ENCODE results near the gene BPTF.

The BPTF gene, protein sequence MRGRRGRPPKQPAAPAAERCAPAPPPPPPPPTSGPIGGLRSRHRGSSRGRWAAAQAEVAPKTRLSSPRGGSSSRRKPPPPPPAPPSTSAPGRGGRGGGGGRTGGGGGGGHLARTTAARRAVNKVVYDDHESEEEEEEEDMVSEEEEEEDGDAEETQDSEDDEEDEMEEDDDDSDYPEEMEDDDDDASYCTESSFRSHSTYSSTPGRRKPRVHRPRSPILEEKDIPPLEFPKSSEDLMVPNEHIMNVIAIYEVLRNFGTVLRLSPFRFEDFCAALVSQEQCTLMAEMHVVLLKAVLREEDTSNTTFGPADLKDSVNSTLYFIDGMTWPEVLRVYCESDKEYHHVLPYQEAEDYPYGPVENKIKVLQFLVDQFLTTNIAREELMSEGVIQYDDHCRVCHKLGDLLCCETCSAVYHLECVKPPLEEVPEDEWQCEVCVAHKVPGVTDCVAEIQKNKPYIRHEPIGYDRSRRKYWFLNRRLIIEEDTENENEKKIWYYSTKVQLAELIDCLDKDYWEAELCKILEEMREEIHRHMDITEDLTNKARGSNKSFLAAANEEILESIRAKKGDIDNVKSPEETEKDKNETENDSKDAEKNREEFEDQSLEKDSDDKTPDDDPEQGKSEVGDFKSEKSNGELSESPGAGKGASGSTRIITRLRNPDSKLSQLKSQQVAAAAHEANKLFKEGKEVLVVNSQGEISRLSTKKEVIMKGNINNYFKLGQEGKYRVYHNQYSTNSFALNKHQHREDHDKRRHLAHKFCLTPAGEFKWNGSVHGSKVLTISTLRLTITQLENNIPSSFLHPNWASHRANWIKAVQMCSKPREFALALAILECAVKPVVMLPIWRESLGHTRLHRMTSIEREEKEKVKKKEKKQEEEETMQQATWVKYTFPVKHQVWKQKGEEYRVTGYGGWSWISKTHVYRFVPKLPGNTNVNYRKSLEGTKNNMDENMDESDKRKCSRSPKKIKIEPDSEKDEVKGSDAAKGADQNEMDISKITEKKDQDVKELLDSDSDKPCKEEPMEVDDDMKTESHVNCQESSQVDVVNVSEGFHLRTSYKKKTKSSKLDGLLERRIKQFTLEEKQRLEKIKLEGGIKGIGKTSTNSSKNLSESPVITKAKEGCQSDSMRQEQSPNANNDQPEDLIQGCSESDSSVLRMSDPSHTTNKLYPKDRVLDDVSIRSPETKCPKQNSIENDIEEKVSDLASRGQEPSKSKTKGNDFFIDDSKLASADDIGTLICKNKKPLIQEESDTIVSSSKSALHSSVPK (N-terminal part only)

DNA sequence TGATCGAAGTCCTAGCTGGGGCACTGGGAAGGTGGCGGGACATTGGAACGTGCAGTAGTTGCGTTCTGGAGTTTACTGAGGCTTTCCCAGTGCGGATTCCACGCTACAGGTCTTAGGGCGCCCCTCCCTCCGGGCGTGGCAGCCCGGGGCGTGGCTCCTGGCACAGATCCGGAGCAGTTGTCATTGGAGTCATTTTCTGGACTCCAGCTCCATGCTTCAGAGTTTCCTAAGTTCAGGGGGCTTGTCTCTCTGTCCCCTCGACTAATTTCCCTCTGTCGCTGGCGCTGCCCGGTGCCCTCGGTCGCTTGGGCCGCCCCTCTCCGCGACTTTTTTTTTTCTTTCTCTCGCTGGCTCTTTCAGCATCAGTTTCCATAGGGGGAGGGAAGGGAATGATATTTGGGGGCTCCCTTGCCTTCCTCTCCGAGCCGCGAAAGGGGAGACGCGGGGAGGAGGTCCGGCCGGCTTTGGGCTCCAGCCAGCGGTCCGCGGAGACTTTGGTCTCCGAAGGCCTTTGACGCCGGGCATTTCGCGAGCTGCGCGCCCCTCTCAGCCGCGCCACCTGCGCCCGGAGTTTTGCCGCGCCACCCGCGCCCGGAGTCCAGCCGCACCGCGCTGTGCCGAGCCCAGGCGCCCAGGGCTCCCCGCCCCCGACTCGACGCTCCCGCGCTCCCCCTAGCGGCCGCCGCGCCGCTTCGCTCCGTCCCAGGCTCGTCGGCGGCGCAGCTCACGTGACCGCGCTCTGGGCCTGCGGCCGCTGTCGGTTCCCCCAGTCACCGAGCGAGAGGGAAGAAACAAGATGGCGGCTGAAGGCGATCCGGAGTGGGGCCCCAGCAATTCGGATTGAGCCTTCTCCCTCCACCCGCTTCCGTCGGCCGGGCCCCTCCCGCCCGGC, at the start of gene BPTF:
TSS of gene BPTF (plus strand) at position 769 of the 892 bp plus-strand sequence. CDS start 222 bp downstream, outside the sequence.
- peak; percentile 90 for DNase-seq (ENCODE audit: low spot score)
- no peaks in the 10 kb centered on the region for H3K27me3 ChIP-seq (ENCODE audit: insufficient read depth, poor library complexity, severe bottlenecking)
- no peaks in the 10 kb centered on the region for H3K9me3 ChIP-seq (ENCODE audit: severe bottlenecking)
- H3K36me3 ChIP-seq (ENCODE audit: low read depth): peaks cover 15% of the 10 kb centered on the region
- H3K4me1 ChIP-seq (ENCODE audit: insufficient read depth, poor library complexity, severe bottlenecking): peaks cover 23% of the 10 kb centered on the region
- H3K4me3 ChIP-seq (ENCODE audit: severe bottlenecking): peak within 1 kb of the TSS; percentile 53
- peak; percentile 94 for TF ChIP-seq CTCF (IDR thresholded peaks at IDR 0.05; ENCODE audit: poor library complexity, severe bottlenecking)
- peak within 1 kb of the TSS; percentile 80 for H3K27ac ChIP-seq (ENCODE audit: poor library complexity, severe bottlenecking)
- ATAC-seq (ENCODE audit: low read depth): peak; percentile 89

DNA sequence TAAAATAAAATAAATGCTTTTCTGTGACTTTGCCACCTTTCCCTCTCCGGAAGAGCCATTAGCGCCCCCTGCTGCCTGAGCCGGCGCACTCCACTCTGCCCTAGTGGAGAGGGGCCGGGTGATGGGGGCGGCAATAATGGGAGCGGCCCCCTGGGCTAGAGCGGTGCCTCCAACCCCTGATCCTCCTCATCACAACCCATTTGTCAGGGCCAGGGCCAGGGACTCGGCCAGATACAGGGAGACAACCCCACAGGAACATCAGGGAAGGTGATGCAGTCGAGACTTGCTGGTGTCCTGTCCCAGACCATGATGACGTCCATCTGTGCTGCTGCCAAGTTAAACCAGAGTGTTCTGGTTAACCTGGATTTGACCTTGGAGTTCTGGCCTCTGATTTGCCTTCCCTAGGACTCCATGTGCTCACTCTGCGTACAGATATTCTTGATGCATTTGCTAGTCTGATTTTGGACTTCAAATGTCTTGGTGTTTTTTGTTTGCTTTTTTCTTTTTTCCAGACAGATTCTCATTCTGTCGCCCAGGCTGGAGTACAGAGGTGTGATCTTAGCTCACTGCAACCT, 46.1 kb upstream of the BPTF start:
- Histone ChIP-seq H3K4me1 (ENCODE audit: insufficient read depth, poor library complexity, severe bottlenecking) (no peaks in the 10 kb centered on the region), H3K27ac (ENCODE audit: poor library complexity, severe bottlenecking) (no peak overlapping the region)

GRCh38 chr17:67784364-67785121, 40.8 kb upstream of the BPTF start:
- Histone ChIP-seq H3K36me3 (ENCODE audit: low read depth) (no peaks in the 10 kb centered on the region), H3K9me3 (ENCODE audit: severe bottlenecking) (no peaks in the 10 kb centered on the region), H3K27ac (ENCODE audit: poor library complexity, severe bottlenecking) (no peak overlapping the region), H3K27me3 (ENCODE audit: insufficient read depth, poor library complexity, severe bottlenecking) (no peaks in the 10 kb centered on the region), H3K4me1 (ENCODE audit: insufficient read depth, poor library complexity, severe bottlenecking) (no peaks in the 10 kb centered on the region), H3K4me3 (ENCODE audit: severe bottlenecking) (no peak overlapping the region)
- DNase-seq (ENCODE audit: low spot score) (no peak), ATAC-seq (ENCODE audit: low read depth) (no peak)
- TF ChIP-seq CTCF (IDR thresholded peaks at IDR 0.05; ENCODE audit: poor library complexity, severe bottlenecking): no peak

More for the DNA sequence above, 46.1 kb upstream of the BPTF start:
- no peak for DNase-seq (ENCODE audit: low spot score)
- no peak overlapping the region for H3K4me3 ChIP-seq (ENCODE audit: severe bottlenecking)
- peak; percentile 66 for TF ChIP-seq CTCF (IDR thresholded peaks at IDR 0.05; ENCODE audit: poor library complexity, severe bottlenecking)
- no peaks in the 10 kb centered on the region for H3K36me3 ChIP-seq (ENCODE audit: low read depth)
- ATAC-seq (ENCODE audit: low read depth): peak; percentile 59
- no peaks in the 10 kb centered on the region for H3K27me3 ChIP-seq (ENCODE audit: insufficient read depth, poor library complexity, severe bottlenecking)
- no peaks in the 10 kb centered on the region for H3K9me3 ChIP-seq (ENCODE audit: severe bottlenecking)

DNA sequence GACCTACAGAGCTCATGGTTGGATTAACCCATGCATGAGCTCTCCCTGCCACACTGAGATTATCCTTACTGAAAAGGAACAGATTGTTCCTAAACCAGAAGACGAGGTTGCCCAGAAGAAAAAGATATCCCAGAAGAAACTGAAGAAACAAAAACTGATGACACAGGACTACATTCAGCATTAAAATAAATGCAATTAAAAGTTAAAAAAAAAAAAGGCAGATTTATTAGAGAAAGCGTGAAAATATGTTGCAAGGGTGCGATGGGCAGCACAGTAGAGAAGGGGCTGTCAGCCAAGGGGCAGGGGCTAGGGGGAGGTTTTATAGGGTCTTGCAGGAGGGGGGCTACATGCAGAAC, 40.2 kb upstream of the BPTF start:
- no peak for TF ChIP-seq CTCF (IDR thresholded peaks at IDR 0.05; ENCODE audit: poor library complexity, severe bottlenecking)
- Histone ChIP-seq H3K27ac (ENCODE audit: poor library complexity, severe bottlenecking) (no peak overlapping the region), H3K4me1 (ENCODE audit: insufficient read depth, poor library complexity, severe bottlenecking) (no peaks in the 10 kb centered on the region), H3K9me3 (ENCODE audit: severe bottlenecking) (no peaks in the 10 kb centered on the region), H3K27me3 (ENCODE audit: insufficient read depth, poor library complexity, severe bottlenecking) (no peaks in the 10 kb centered on the region), H3K36me3 (ENCODE audit: low read depth) (no peaks in the 10 kb centered on the region), H3K4me3 (ENCODE audit: severe bottlenecking) (no peak overlapping the region)
- no peak for DNase-seq (ENCODE audit: low spot score)
- ATAC-seq (ENCODE audit: low read depth): no peak

All from RWPE2 (cell line).